ENCODE results near the gene RBM44.

GRCh38 chr2:237873421-237873831 is 74.8 kb downstream of the RBM44 start:
- no peak for TF ChIP-seq CTCF (IDR thresholded peaks at IDR 0.05)
- no peak for TF ChIP-seq POLR2A (IDR thresholded peaks at IDR 0.05)
